Glutamatergic neuron (in vitro differentiated cells): ENCODE measurements around the gene TMX3. TPM values are rescaled to one million over a fixed set of nuclear protein-coding genes. Genes with fewer than 3 reads are reported as not detected.

Experiments used
- DNase-seq: peaks from one replicate; pipeline ENCODE4 v3.0.0; 2022
- H3K27ac Mint-ChIP-seq: one replicate; pipeline ENCODE4 v1.8.0; 2020; ENCODE audit warnings: mild to moderate bottlenecking, mixed read lengths, inconsistent platforms; ENCODE audit not compliant: unreplicated experiment
- H3K27me3 Mint-ChIP-seq: one replicate; pipeline ENCODE4 v1.8.0; 2020; ENCODE audit warnings: mild to moderate bottlenecking, moderate library complexity, mixed read lengths, inconsistent platforms; ENCODE audit not compliant: unreplicated experiment
- H3K36me3 Mint-ChIP-seq: one replicate; pipeline ENCODE4 v1.8.0; 2020; ENCODE audit warnings: mild to moderate bottlenecking, mixed read lengths, inconsistent platforms; ENCODE audit not compliant: unreplicated experiment
- H3K4me1 Mint-ChIP-seq: one replicate; pipeline ENCODE4 v1.8.0; 2020; ENCODE audit warnings: mild to moderate bottlenecking, low read depth, mixed read lengths, inconsistent platforms; ENCODE audit not compliant: unreplicated experiment
- H3K4me3 Mint-ChIP-seq: one replicate; pipeline ENCODE4 v1.8.0; 2020; ENCODE audit warnings: mild to moderate bottlenecking, mixed read lengths, inconsistent platforms; ENCODE audit not compliant: unreplicated experiment
- H3K9me3 Mint-ChIP-seq: one replicate; pipeline ENCODE4 v1.8.0; 2020; ENCODE audit warnings: mild to moderate bottlenecking, moderate library complexity, mixed read lengths, inconsistent platforms; ENCODE audit not compliant: unreplicated experiment
- total RNA-seq: library from RNA; stranded (reverse); fragmentation: NEBNext Ultra II Directional; extraction: Animal tissue kit (Norgen Biotek cat#: 25700); gene quantifications from one replicate; pipeline ENCODE4 v1.2.1, GENCODE V29; 2021; ENCODE audit not compliant: unreplicated experiment
- TF ChIP-seq, protein P1 (sequence below): fragments of 200-600 bp; sonication (generic); IDR thresholded peaks from one replicate; pipeline ENCODE4 v1.5.0; 2021; ENCODE audit not compliant: partially characterized antibody, unreplicated experiment

Gene TMX3
- total RNA-seq, 1 donor from 2014 or later: 68.6 TPM

DNA sequence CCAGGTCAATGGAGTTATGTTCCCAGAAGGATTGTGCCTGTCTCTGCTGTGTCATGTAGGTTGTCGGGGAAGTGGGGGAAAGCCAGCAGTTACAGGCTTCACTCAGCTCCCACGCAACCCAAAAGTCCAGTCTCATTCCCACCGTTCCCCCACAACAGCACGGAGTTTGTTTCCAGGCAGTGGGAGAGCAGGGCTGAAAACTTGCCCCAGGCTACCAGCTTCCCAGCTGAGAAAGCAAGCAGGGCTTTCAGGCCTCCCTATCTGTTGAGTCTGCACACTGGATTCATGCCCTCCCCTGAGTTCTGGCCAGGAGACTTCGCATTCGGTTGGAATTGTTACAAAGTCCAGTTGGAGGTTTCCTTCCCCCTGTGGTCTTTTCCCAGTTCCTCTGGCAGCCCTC lies 76.3 kb downstream of the TMX3 start:
- Mint-ChIP-seq H3K4me3 (no peak overlapping the region), H3K36me3 (peaks cover 16% of the 10 kb centered on the region), H3K9me3 (peaks cover 4% of the 10 kb centered on the region), H3K4me1 (peaks cover 3% of the 10 kb centered on the region), H3K27ac (no peak overlapping the region), H3K27me3 (no peaks in the 10 kb centered on the region)
- TF ChIP-seq, protein P1, sequence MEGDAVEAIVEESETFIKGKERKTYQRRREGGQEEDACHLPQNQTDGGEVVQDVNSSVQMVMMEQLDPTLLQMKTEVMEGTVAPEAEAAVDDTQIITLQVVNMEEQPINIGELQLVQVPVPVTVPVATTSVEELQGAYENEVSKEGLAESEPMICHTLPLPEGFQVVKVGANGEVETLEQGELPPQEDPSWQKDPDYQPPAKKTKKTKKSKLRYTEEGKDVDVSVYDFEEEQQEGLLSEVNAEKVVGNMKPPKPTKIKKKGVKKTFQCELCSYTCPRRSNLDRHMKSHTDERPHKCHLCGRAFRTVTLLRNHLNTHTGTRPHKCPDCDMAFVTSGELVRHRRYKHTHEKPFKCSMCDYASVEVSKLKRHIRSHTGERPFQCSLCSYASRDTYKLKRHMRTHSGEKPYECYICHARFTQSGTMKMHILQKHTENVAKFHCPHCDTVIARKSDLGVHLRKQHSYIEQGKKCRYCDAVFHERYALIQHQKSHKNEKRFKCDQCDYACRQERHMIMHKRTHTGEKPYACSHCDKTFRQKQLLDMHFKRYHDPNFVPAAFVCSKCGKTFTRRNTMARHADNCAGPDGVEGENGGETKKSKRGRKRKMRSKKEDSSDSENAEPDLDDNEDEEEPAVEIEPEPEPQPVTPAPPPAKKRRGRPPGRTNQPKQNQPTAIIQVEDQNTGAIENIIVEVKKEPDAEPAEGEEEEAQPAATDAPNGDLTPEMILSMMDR: no peak
- DNase-seq: no peak

DNA sequence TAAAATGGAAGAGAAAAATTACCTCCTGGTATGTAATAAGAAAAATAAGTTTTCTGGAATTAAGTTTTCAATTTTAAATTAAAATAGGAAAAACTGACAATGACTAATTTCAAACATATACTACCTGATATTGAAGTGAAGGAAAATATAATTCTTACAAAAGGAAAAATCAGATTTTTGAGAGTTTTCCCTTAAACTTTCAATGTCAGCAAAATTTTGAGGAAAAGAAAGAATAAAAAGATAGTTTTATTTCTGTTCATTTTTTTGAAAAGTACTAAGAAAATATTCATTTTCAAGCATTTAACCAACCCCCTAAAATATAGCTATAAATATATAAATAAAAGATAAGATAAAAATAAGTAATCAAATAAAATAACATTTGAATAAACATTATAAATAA lies 87.1 kb downstream of the TMX3 start:
- TF ChIP-seq, protein P1: no peak
- DNase-seq: no peak
- Mint-ChIP-seq H3K4me3 (no peak overlapping the region), H3K27me3 (no peaks in the 10 kb centered on the region), H3K36me3 (no peaks in the 10 kb centered on the region), H3K9me3 (peaks cover 2% of the 10 kb centered on the region), H3K27ac (no peak overlapping the region), H3K4me1 (peaks cover 3% of the 10 kb centered on the region)

Other genes starting within 250 kb of the TMX3 start
- gene CCDC102B, start 83.0 kb upstream of the TMX3 start, total RNA-seq: 8.1 TPM